Hindlimb muscle (tissue), 1 donor: ENCODE data around the gene TAGLN3. TPM values are rescaled to one million over a fixed set of nuclear protein-coding genes. Genes with fewer than 3 reads are reported as not detected.

ENCODE experiments used
- DNase-seq: peaks from one replicate; pipeline ENCODE4 v3.0.0-alpha.2; 2013
- polyA plus RNA-seq: library from polyadenylated mRNA; unstranded; fragments of 120-200 nt; gene quantifications from one replicate; pipeline ENCODE4 v1.2.1, GENCODE V29; 2013; ENCODE audit not compliant: insufficient read length

Gene TAGLN3
- polyA plus RNA-seq, 1 donor, result 3.7 TPM

GRCh38 chr3:111978583-111979433 lies 19.9 kb upstream of the TAGLN3 start, which contains the start of gene ABHD10:
TSS of gene ABHD10 (plus strand) at chr3:111979026. CDS start at chr3:111979062, 36 bp downstream.
- DNase-seq, result peak; percentile 99

GRCh38 chr3:111979434-111980038 lies 19.2 kb upstream of the TAGLN3 start:
- no peak for DNase-seq

GRCh38 chr3:111980716-111981456 lies 17.8 kb upstream of the TAGLN3 start:
- DNase-seq, result no peak

DNA sequence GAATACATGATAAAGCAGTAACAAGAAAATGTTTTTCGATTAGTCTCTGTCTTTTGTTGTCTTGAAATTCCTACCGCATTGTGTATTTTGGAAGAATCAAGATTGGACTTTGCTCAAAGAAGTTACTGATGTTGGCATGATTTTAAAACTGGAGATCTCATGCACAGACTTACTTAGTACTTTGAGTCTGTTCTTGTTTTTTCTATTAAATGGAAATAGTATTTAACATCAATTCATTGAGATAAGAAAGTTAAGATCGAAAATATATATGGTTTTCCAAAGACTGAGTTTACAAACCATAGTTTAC lies 17.3 kb upstream of the TAGLN3 start:
- no peak for DNase-seq

DNA sequence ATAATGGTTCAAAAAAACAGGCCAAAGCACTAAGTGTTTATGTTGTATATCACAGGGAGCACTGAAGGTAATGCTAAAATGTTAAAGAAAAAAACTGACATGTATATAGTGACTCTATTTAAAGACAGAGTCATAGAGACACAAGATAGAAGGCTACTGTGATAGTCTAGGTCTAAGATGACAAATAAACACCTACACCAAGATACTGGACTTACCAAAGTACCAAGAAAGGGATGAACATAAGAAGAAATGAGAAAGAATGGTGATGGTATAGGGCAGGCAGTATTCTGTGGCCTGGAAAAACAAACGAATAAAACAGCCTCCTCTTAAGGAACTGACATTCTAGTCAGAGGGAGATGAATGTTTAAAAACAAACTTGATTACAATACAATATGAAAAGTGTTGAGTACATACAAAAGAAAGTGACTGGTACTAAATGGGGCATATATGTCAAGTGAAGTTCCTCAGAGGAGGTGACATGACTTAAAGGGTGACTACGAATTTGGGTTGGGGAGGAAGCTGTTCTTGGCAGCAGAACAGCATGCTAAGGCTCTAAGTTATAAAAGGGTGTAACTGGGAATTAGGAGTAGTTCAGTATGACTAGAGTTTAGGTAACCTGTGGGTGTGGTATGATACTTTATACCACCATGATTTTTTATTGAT lies 14.0 kb upstream of the TAGLN3 start:
- no peak for DNase-seq

- no peak for DNase-seq
These were observed 11.9 kb upstream of the TAGLN3 start for GRCh38 chr3:111986800-111987199.

DNA sequence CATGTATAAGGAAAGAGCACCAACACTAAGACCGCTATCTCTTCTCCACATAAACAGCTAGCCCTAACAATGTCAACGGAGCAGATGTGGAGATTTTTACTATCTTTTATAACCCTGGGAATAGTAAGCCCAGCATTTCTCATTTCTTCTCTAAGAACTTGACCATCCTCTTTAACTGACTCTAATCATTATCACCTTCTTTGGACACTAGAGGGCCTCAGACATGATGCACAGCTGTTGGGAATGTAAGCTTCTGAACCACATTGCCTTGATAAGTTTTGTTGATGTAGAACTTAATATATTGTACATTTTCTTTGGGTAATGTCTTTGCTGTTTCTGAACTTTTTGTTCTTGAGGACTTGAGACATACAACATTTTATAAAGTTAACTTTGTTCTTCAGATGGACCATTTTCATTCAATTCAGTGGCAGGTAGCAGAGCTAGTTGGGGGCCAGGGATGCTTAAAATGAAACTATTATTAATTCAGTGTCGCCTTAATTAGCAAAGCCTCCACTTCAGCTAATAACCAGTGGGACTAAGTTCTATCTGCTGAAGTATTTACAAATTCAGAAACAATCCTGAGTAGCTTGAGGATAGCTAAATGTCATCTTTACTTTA lies 9.6 kb upstream of the TAGLN3 start:
- DNase-seq, result peak; percentile 26

DNA sequence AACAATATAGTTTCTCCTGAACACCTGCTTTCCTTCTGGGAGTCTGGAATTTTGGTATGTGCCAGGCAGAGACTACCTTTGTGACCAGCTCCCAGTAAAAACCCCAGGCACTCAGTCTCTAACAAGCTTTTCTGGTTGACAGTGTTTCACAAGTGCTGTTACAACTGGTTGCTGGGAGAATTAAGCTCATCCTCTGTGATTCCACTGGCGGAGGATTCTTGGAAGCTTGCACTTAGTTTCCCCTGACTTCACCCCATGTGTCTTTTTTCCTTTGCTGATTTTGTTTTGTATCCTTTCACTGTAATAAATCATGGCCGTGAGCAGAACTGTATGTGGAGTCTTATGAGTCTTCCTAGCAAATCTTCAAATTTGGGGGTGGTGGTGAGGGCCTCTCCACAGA lies 5.7 kb upstream of the TAGLN3 start:
- no peak for DNase-seq

DNA sequence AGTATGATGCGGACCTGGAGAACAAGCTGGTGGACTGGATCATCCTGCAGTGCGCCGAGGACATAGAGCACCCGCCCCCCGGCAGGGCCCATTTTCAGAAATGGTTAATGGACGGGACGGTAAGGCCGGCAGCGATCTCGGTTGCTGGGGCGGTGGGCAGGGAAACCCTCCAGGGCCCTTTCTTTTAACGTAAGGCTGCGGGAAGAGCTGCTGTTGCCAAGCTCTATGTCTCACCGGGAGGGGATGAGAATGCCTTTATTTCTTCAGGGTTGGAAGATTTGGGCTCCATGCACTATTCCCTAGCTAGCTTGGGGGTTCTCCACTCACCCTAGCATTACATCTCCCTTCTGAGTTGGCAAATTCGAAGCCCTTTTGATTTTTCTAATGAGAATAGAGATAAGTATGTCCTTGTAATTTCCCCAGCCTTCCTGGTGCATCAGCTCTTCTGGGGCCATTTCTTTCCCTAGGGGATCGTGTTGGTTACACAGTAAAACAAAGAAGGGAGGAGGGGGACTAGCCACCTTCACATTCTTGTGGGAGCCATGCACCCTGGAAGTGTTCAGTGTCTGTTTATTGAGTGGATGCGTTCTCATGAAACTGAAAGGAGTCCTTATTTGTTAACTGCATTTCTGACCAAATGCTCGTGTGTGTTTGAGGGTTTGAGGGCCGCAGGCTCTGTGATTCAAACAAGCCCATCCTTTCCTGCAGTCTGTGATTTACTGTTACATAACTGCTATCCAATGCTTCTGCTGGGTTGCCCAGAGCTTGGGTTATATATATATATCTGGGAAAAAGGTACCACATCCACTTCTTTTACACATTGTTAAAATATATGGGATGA lies 982 bp downstream of the TAGLN3 start:
- DNase-seq, result no peak

GRCh38 chr3:112000367-112000771 lies 1.6 kb downstream of the TAGLN3 start:
- no peak for DNase-seq

DNA sequence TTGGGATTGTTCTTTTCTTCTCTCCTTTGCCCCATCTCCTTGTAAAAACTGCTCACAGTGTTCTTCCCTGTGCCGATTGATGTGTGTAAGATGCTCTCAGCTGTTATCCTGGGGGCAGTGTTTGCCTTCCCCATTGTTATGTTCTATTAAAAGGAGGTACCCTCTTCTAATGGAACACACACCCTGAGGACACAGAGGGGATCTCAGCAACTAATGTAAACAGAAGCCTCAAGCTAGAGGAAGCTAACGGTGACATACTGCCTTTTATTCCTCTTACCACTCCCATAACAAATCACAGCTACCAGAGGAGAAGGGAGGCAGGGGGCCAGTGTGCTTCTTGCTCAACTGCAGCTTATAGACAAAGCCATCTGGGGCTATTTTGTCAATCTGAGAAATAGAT lies 2.2 kb downstream of the TAGLN3 start:
- no peak for DNase-seq

DNA sequence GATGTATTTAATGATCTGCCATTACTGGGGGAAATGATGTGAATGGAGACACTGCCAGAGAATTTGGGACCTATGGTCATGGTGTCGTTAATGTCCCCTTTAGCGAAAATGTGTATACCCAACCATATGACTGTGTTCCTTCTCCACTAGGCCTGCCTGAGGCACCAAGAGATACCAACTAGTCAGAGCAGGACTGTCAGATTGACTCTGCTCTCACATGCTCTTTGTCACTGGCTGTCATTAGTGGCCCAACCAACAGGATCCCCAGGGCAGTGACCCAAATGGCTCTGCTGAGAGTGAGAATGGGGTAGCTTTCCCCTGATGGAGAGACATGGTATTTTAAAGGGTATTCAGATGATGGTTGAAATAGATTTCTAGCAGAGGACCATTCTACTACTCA lies 2.8 kb downstream of the TAGLN3 start:
- no peak for DNase-seq

DNA sequence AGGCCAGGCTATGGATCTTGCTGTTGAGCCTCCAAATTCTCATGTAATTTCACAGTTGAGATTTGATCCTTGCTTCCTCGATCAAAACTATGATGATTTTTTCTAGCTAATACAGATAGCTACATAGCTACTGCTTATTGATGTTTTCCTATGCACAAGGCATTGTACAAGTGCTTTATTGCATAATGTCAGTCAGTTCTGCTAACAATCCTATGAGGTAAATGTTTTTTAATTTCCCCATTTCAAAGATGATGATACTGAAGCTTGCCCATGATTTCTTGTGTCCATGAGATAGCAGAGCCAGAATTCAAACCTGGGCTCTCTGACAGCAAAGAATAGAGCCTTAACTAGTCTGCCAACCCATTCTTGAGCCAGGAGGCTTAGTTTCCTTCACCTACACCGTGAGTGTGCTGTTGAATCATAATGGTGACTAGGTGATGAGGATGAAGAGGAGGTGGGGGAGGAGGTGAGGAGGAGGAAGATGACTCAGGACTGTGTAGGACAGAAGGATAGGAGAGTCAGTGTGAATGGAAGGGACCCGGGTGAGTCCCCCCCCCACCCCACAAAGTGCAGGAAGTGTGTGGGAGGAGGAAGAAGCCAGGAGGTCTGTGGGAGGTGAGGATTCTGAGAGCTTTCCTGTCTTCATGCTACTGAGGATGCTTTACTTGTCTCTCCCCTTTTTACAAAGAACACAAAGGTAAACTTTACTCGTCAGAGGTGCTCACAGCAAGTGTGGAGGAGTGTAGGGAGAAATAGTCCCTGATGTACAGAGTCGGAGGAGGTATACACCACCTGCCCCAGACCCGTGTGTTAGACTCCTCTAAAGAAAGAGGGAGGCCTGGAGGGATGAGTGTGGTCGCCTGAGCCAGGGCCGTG lies 3.6 kb downstream of the TAGLN3 start:
- no peak for DNase-seq

DNA sequence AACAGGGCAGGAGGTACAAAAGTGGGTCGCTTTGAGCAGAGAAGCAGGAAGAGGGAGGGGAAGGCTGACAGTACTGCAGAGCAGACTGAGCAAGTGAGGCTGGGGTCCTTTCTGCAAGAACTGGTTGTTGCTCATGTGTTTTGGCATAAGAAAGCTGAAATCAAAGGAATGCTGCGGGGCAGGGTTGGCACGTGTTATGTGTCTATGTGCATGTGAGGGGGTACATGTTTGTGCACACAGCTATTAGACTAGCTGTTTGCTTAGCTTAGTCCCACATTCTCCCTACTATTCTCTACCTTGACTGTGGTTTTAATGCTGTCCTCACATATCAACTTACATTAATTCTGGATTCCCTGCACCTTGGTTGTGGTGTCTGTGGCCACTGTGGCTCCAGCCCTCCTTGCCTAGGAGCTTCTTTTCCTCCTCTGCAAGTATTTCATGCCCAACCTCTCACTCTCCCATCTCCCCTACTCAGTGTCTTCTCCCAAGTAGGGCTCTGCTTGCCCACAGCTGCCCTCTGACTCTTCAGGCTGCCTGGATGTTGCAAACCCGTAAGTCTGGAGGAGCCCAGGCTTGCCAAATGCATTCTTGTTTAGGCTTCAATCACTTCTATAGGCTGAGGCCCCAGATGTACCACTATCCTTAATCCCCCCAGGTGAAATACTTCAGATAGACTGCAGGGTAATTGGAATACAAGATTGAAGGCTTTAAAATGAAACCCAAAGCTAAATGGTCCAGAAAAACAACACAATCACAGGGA lies 4.8 kb downstream of the TAGLN3 start:
- DNase-seq, result no peak

- no peak for DNase-seq
These were observed 5.5 kb downstream of the TAGLN3 start for GRCh38 chr3:112004187-112004586.

DNA sequence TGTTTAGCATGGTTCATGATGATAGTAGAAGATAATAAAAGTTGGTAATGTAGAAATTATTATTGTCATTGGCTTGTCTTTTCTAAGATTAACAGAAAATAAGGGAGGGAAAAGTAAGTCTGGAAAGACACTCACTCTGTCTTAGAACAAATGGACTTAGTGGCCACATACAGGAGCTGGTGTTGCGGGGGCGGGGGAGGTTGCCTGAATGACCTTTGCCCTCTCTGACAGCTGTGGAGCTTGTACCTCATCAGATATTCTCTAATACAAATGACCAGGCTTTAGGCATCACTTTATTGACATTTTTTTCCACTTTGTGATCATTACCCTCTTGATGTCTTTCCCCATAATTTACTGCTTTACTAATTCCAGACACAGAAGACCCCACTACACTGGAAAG lies 5.9 kb downstream of the TAGLN3 start:
- no peak for DNase-seq

DNA sequence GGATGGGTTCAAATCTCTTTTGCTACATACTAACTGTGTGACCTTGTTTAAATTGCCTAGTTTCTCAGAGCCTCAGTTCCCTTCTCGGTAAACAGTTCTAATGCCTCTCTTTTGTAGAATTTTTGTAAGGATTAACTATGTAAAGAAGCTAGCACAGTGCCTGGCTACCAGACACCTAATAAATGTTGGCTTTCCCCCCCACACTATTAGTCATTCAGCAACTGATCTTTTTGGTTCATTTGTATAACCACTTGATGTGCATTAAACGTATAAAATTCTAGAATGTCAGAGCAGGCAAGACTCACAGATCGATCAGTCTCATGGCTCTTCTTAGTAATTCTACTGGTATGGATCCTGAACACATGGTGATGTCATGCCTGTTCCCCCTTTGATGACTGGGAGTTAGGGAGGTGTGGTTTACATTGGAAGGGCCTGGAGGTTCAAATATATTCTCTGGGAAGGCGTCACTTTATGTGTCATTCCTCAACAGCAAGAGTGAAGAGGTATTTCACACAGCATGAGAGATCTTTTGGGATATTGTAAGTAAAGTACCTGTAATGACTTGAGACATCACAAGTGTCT lies 6.5 kb downstream of the TAGLN3 start:
- DNase-seq, result no peak

- DNase-seq, result no peak
These were observed 8.9 kb downstream of the TAGLN3 start for GRCh38 chr3:112007633-112008032.

GRCh38 chr3:112009670-112010069 lies 10.9 kb downstream of the TAGLN3 start:
- DNase-seq, result no peak
